Esophagus squamous epithelium (tissue), 5 donors: ENCODE measurements around the gene CCDC170. TPM values are rescaled to one million over a fixed set of nuclear protein-coding genes. Genes with fewer than 3 reads are reported as not detected.

ENCODE experiments used
- DNase-seq: peaks from one replicate; lab custom pipeline; 2025; lab: John Stamatoyannopoulos, UW
- H3K27ac ChIP-seq, 4 donors: fragments of 200-600 bp; sonication (generic); one replicate each; pipeline ENCODE4 v1.5.1; 2016 to 2019; ENCODE audit warnings: mild to moderate bottlenecking in 1 of 4
- H3K27me3 ChIP-seq, 4 donors: fragments of 200-600 bp; sonication (generic); 1 replicate in 3 of 4; 2 replicates in 1 of 4; pipeline versions ENCODE4 v1.5.1 to v1.6.0; 2017 to 2021; ENCODE audit warnings: antibody characterized with exemption in 1 of 4
- H3K36me3 ChIP-seq, 3 donors: fragments of 200-600 bp; sonication (generic); one replicate each; pipeline ENCODE4 v1.5.1; 2016 to 2019
- H3K4me1 ChIP-seq, 3 donors: fragments of 200-600 bp; sonication (generic); one replicate each; pipeline ENCODE4 v1.5.1; 2017 to 2019
- H3K4me3 ChIP-seq, 4 donors: fragments of 200-600 bp; sonication (generic); 1 replicate in 3 of 4; 2 replicates in 1 of 4; pipeline ENCODE4 v1.5.1; 2016 to 2019; ENCODE audit warnings: mild to moderate bottlenecking in 2 of 4, moderate library complexity in 1 of 4
- H3K9me3 ChIP-seq, 3 donors: fragments of 200-600 bp; sonication (generic); one replicate each; pipeline ENCODE4 v1.5.1; 2016 to 2019
- POLR2A ChIP-seq, 4 donors: fragments of 450-650 bp; IDR thresholded peaks; one replicate each; pipeline ENCODE4 v1.6.1; 2017; ENCODE audit warnings: antibody characterized with exemption in 4 of 4, mild to moderate bottlenecking in 4 of 4, moderate library complexity in 3 of 4
- WGBS, 2 donors: methylation state at CpG; one replicate each; pipeline ENCODE4 v1.1.5; 2018; 5-methylcytosine and 5-hydroxymethylcytosine counted together
- intact Hi-C: fragments of 100-400 bp; cut with DNase I; formaldehyde crosslinking; loops from one replicate; pipeline ENCODE4 v1.15.0; 2022
- total RNA-seq, 4 donors: library from RNA; depleted of rRNA; stranded (reverse); fragments of >200 nt; gene quantifications; one replicate each; pipeline ENCODE4 v1.1.0, GENCODE V29; 2016
- TF ChIP-seq, protein P1 (sequence below), 6 experiments: fragments of 450-650 bp in 4 of 6; fragments of 200-600 bp in 2 of 6; sonication (generic) in 2 of 6; IDR thresholded peaks; one replicate each; pipeline ENCODE4 v1.5.1; 2016 to 2019; ENCODE audit warnings: antibody characterized with exemption in 6 of 6, mild to moderate bottlenecking in 4 of 6, moderate library complexity in 4 of 6
- donor health status: DM: yes; HTN: yes; CAD: no.

Gene CCDC170
- total RNA-seq, 4 donors from 2014 or later = 0.70 to 3.3 (median 0.95) TPM; not detected in 1

DNA sequence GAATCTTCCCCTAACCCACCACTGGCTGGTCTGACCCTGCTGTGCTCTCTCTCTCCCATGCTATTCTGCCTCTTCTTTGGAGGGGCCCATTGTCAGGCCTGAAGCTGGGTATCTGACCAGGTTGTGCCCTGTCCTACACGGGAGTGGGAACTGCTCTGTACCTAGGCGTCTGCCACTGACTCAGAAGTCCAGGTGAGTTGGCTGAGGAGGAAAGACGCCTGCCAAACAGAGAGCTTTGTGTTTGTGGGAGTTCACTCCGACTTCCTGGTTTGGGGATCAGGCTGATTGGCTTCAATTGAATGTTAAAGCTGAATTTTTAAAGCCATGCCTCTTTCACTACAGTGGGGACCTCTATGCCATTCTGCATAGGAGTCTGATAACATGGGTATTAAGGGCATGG, 136.0 kb downstream of the CCDC170 start:
- DNase-seq = no peak
- peak overlapping the region in 3 of 4 donors; percentile 22 to 47 (median 32) for H3K27ac ChIP-seq
- peaks cover 0 to 29% (median 0%) of the 10 kb centered on the region in 3 donors for H3K4me1 ChIP-seq
- no peaks in the 10 kb centered on the region for H3K27me3 ChIP-seq
- intact Hi-C loops = no loop called here
- no peak overlapping the region for H3K4me3 ChIP-seq
- no peaks in the 10 kb centered on the region for H3K36me3 ChIP-seq
- 39 to 60% methylated on average over 3 to 4 of the region's 4 CpGs for WGBS, 2 donors
- no peaks in the 10 kb centered on the region for H3K9me3 ChIP-seq
- TF ChIP-seq POLR2A (IDR thresholded peaks at IDR 0.05) = no peak
- TF ChIP-seq, protein P1, sequence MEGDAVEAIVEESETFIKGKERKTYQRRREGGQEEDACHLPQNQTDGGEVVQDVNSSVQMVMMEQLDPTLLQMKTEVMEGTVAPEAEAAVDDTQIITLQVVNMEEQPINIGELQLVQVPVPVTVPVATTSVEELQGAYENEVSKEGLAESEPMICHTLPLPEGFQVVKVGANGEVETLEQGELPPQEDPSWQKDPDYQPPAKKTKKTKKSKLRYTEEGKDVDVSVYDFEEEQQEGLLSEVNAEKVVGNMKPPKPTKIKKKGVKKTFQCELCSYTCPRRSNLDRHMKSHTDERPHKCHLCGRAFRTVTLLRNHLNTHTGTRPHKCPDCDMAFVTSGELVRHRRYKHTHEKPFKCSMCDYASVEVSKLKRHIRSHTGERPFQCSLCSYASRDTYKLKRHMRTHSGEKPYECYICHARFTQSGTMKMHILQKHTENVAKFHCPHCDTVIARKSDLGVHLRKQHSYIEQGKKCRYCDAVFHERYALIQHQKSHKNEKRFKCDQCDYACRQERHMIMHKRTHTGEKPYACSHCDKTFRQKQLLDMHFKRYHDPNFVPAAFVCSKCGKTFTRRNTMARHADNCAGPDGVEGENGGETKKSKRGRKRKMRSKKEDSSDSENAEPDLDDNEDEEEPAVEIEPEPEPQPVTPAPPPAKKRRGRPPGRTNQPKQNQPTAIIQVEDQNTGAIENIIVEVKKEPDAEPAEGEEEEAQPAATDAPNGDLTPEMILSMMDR (IDR thresholded peaks at IDR 0.05) = no peak

DNA sequence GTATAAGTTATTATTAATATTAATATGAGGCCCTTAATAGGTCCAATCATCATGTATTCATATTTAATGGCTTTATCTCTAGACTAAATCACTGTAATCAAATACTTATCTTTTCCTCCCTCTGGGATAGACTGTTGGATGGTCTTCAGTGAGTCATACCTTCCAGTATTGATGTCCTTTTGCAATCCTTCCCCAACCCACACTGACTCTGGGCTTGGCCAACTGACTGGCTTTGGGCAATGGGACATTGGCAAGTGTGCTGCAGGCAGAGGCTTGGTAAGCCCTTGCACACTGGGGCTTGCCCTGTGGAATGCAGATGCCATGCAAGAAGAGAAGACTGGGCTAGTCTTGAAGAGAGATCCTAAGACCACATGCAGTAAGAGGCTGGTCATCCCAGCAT, 136.6 kb downstream of the CCDC170 start:
- H3K4me3 ChIP-seq = no peak overlapping the region
- H3K9me3 ChIP-seq = no peaks in the 10 kb centered on the region
- no peak overlapping the region for H3K27ac ChIP-seq
- no peak for TF ChIP-seq POLR2A (IDR thresholded peaks at IDR 0.05)
- TF ChIP-seq, protein P1 (IDR thresholded peaks at IDR 0.05) = no peak
- intact Hi-C loops = no loop called here
- H3K36me3 ChIP-seq = no peaks in the 10 kb centered on the region
- no peak for DNase-seq
- peaks cover 0 to 29% (median 0%) of the 10 kb centered on the region in 3 donors for H3K4me1 ChIP-seq
- no peaks in the 10 kb centered on the region for H3K27me3 ChIP-seq

DNA sequence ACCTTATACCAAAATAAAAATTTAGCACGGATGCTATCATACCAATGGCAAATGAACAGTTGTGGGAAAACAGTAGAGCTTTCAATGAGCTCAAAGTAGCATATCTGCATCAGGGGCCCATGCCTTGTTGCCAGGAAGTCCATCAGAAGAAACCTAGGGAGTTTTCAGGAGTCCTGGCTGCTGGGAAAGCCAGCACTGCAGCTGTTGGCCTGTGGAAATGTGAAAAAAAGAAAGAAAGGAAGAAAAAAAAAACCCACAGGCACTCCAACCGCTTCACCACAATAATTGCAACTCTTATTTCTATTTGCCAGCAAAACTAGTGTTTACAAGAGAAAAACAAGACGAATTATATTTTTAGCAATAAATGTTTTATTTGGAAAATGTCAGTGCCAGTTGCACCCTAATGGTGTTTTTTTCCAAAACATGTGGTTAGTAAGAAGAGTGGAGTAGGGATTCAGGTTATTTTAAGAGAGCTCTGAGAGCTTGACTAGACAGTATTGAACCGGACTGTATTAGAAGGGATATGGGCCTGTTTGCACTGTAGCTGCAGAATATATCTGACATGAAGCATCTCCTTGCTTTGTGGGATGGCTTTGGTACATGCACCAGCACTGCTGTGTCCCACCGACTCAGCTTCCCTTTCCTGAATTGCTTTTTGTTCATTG, 137.3 kb downstream of the CCDC170 start:
- Histone ChIP-seq H3K4me1 (peaks cover 0 to 29% (median 0%) of the 10 kb centered on the region in 3 donors), H3K9me3 (no peaks in the 10 kb centered on the region), H3K27ac (no peak overlapping the region), H3K27me3 (no peaks in the 10 kb centered on the region), H3K36me3 (no peaks in the 10 kb centered on the region), H3K4me3 (no peak overlapping the region)
- intact Hi-C loops = no loop called here
- DNase-seq = no peak
- WGBS, 2 donors = 65 to 76% methylated on average over 5 of the region's 5 CpGs
- TF ChIP-seq, protein P1 (IDR thresholded peaks at IDR 0.05) = no peak
- no peak for TF ChIP-seq POLR2A (IDR thresholded peaks at IDR 0.05)

DNA sequence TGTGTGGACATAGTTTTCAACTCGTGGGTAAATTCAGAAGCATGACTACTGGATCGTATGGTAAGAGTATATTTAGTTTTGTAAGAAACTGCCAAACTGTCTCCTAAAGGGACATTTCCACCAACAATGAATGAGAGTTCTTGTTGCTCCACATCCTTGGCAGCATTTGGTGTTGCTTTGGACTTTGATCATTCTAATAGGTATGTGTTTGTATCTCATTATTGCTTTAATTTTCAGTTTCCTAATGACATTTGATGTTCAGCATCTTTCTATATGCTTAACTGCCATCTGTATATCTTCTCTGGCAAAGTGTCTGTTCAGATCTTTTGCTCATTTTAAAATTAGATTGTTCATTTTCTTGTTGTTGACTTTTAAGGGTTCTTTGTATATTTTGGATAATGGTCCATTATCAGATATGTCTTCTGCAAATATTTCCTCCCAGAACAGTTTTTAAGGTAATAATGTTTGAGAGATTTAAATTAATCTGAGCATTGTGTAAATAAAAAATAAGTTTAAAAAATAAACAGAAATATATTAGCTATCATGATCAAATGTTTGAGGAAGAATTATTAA, 138.7 kb downstream of the CCDC170 start:
- intact Hi-C loops = no loop called here
- H3K4me1 ChIP-seq = peaks cover 0 to 28% (median 0%) of the 10 kb centered on the region in 3 donors
- TF ChIP-seq POLR2A (IDR thresholded peaks at IDR 0.05) = no peak
- TF ChIP-seq, protein P1 (IDR thresholded peaks at IDR 0.05) = no peak
- H3K4me3 ChIP-seq = no peak overlapping the region
- no peak for DNase-seq
- H3K9me3 ChIP-seq = no peaks in the 10 kb centered on the region
- H3K27me3 ChIP-seq = no peaks in the 10 kb centered on the region
- no peaks in the 10 kb centered on the region for H3K36me3 ChIP-seq
- WGBS, 2 donors = 59 to 69% methylated on average over 2 of the region's 2 CpGs
- no peak overlapping the region for H3K27ac ChIP-seq

DNA sequence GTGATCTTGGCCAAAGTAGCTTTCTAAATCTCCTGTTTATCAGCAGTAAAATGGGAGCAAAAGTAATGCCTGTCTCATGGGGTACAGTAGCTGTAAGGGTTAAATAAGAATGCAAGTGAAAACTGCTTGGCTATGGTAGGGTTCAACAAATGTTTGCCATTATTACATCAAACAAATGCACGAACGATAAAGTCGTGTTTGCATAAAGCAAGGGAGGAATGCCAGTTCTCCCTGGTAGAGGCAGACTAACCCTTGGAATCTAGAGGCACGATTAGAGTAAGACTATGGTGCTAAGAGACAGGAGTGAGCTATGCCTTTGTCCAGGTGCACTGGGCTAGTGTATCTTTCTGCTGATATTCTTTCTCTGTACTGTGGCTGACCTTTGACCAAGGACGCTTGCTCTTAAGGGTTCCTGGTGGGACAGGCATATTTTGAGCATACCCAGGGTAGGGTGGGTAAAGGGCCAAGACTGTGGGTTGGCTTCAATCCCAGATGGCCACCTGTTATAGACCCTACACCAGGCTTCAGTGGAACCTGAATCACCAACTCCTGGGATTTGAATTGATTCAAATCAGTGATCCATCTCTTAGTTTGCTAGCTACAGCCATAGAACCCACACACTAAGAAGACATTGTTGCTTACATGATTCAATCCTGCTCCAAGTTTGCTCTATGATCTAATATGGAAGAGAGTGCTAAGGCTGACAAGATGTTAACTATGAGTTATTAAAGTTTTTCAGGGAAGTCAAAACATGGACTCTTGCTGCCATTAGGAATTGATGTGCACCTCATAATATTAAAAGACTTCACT, 139.9 kb downstream of the CCDC170 start:
- Histone ChIP-seq H3K4me3 (no peak overlapping the region), H3K4me1 (peaks cover 0 to 15% (median 0%) of the 10 kb centered on the region in 3 donors), H3K27me3 (no peaks in the 10 kb centered on the region), H3K27ac (no peak overlapping the region), H3K36me3 (no peaks in the 10 kb centered on the region), H3K9me3 (no peaks in the 10 kb centered on the region)
- TF ChIP-seq, protein P1 (IDR thresholded peaks at IDR 0.05) = no peak
- no peak for TF ChIP-seq POLR2A (IDR thresholded peaks at IDR 0.05)
- intact Hi-C loops = no loop called here
- DNase-seq = no peak
- WGBS, 2 donors = 74 to 77% methylated on average over 4 to 5 of the region's 5 CpGs
